Stimulated activated CD4-positive, alpha-beta T cell treated with anti-CD3 and anti-CD28 coated beads, Interleukin-12 subunit alpha, Interleukin-12 subunit beta, amount 100 ng/mL, for 48 hours (primary cell): ENCODE results near the gene CCDC90B.
A peak's percentile ranks its signal among the peaks of the same experiment; 100 is the strongest.

Source experiments
- DNase-seq, 3 donors: peaks; one replicate each; pipeline ENCODE4 v3.0.0-alpha.2; 2020; ENCODE audit warnings: low read depth in 2 of 3, low spot score in 1 of 3

CCDC90B gene

GRCh38 chr11:83241291-83241946, 44.7 kb downstream of the CCDC90B start:
- DNase-seq: peak in 1 of 3 donors; percentile 3

- no peak for DNase-seq
Observed at GRCh38 chr11:83238111-83238510, 48.1 kb downstream of the CCDC90B start.

- DNase-seq: no peak
Observed at GRCh38 chr11:83235825-83236224, 50.3 kb downstream of the CCDC90B start.

GRCh38 chr11:83223457-83223856, 62.7 kb downstream of the CCDC90B start:
- no peak for DNase-seq

- DNase-seq: no peak
Observed at GRCh38 chr11:83222499-83222898, 63.7 kb downstream of the CCDC90B start.

GRCh38 chr11:83221694-83222093, 64.5 kb downstream of the CCDC90B start:
- DNase-seq: no peak

- no peak for DNase-seq
Observed at GRCh38 chr11:83220260-83220659, 65.9 kb downstream of the CCDC90B start.

- DNase-seq: no peak
Observed at GRCh38 chr11:83219095-83219494, 67.1 kb downstream of the CCDC90B start.
